ENCODE data around the gene XRN1.
A peak's percentile ranks its signal among the peaks of the same experiment; 100 is the strongest.
"Not testable (repeated sequence)": the region's sequence is repeated elsewhere in the genome, so short reads cannot be mapped to it uniquely, and the experiment has no call there.

The XRN1 gene

GRCh38 chr3:142447301-142447851, 461 bp downstream of the XRN1 start:
- peak overlapping the region; percentile 90 for H3K4me3 ChIP-seq (ENCODE audit: low read length)
- TF ChIP-seq ZNF274 (IDR thresholded peaks at IDR 0.05; ENCODE audit: low read depth, low read length), result no peak

- no peak for TF ChIP-seq ZNF274 (IDR thresholded peaks at IDR 0.05; ENCODE audit: low read depth, low read length)
- H3K4me3 ChIP-seq (ENCODE audit: low read length), result peak overlapping the region; percentile 90
Measured at GRCh38 chr3:142445816-142446254, 2.0 kb downstream of the XRN1 start.

- TF ChIP-seq ZNF274 (IDR thresholded peaks at IDR 0.05; ENCODE audit: low read depth, low read length), result no peak
- H3K4me3 ChIP-seq (ENCODE audit: low read length), result no peak overlapping the region
Measured at GRCh38 chr3:142444343-142444742, 3.5 kb downstream of the XRN1 start.

GRCh38 chr3:142443060-142443459, 4.8 kb downstream of the XRN1 start:
- not testable (repeated sequence) for H3K4me3 ChIP-seq (ENCODE audit: low read length)

GRCh38 chr3:142439499-142440220, 8.2 kb downstream of the XRN1 start:
- H3K4me3 ChIP-seq (ENCODE audit: low read length), result not testable (repeated sequence)

- not testable (repeated sequence) for H3K4me3 ChIP-seq (ENCODE audit: low read length)
Measured at GRCh38 chr3:142438096-142438495, 9.7 kb downstream of the XRN1 start.

GRCh38 chr3:142436951-142437585, 10.8 kb downstream of the XRN1 start:
- no peak overlapping the region for H3K4me3 ChIP-seq (ENCODE audit: low read length)
- no peak for TF ChIP-seq ZNF274 (IDR thresholded peaks at IDR 0.05; ENCODE audit: low read depth, low read length)

- no peak overlapping the region for H3K4me3 ChIP-seq (ENCODE audit: low read length)
- no peak for TF ChIP-seq ZNF274 (IDR thresholded peaks at IDR 0.05; ENCODE audit: low read depth, low read length)
Measured at GRCh38 chr3:142434503-142434902, 13.3 kb downstream of the XRN1 start.

GRCh38 chr3:142433110-142433509, 14.7 kb downstream of the XRN1 start:
- no peak for TF ChIP-seq ZNF274 (IDR thresholded peaks at IDR 0.05; ENCODE audit: low read depth, low read length)
- no peak overlapping the region for H3K4me3 ChIP-seq (ENCODE audit: low read length)

- no peak for TF ChIP-seq ZNF274 (IDR thresholded peaks at IDR 0.05; ENCODE audit: low read depth, low read length)
- H3K4me3 ChIP-seq (ENCODE audit: low read length), result no peak overlapping the region
Measured at GRCh38 chr3:142429582-142429981, 18.3 kb downstream of the XRN1 start.

- H3K4me3 ChIP-seq (ENCODE audit: low read length), result no peak overlapping the region
- no peak for TF ChIP-seq ZNF274 (IDR thresholded peaks at IDR 0.05; ENCODE audit: low read depth, low read length)
Measured at GRCh38 chr3:142424754-142425153, 23.1 kb downstream of the XRN1 start.

GRCh38 chr3:142418926-142419592, 28.8 kb downstream of the XRN1 start:
- TF ChIP-seq ZNF274 (IDR thresholded peaks at IDR 0.05; ENCODE audit: low read depth, low read length), result no peak
- H3K4me3 ChIP-seq (ENCODE audit: low read length), result no peak overlapping the region

GRCh38 chr3:142417302-142417701, 30.5 kb downstream of the XRN1 start:
- no peak for TF ChIP-seq ZNF274 (IDR thresholded peaks at IDR 0.05; ENCODE audit: low read depth, low read length)

GRCh38 chr3:142400537-142400936, 47.3 kb downstream of the XRN1 start:
- not testable (repeated sequence) for H3K4me3 ChIP-seq (ENCODE audit: low read length)

More at GRCh38 chr3:142417302-142417701, 30.5 kb downstream of the XRN1 start:
- H3K4me3 ChIP-seq (ENCODE audit: low read length), result no peak overlapping the region
